IPS-18c (cell line): ENCODE measurements around the gene AGAP4.
"Not testable (repeated sequence)": the region's sequence is repeated elsewhere in the genome, so short reads cannot be mapped to it uniquely, and the experiment has no call there.

Experiments
- H3K4me3 ChIP-seq: 2 replicates; pipeline ENCODE4 v1.7.0; 2013; ENCODE audit warnings: low read depth, mild to moderate bottlenecking, low read length, moderate library complexity; ENCODE audit not compliant: insufficient read depth
- H3K9me3 ChIP-seq: one replicate; pipeline ENCODE4 v1.6.1; 2013; ENCODE audit warnings: mild to moderate bottlenecking, low read length, moderate library complexity; ENCODE audit not compliant: control insufficient read depth, insufficient read depth

The AGAP4 gene

GRCh38 chr10:45847400-45847799 is at the start of gene AGAP4:
AGAP4 (minus strand) TSS chr10:45847500; CDS start chr10:45847347, 153 bp downstream.
- not testable (repeated sequence) for H3K9me3 ChIP-seq, H3K4me3 ChIP-seq

GRCh38 chr10:45890721-45891120 is 43.4 kb upstream of the AGAP4 start:
- not testable (repeated sequence) for H3K4me3 ChIP-seq, H3K9me3 ChIP-seq

- not testable (repeated sequence) for H3K4me3 ChIP-seq, H3K9me3 ChIP-seq
Measured at GRCh38 chr10:45889539-45890230, 42.4 kb upstream of the AGAP4 start.

GRCh38 chr10:45882880-45883279 is 35.6 kb upstream of the AGAP4 start:
- H3K9me3 ChIP-seq, H3K4me3 ChIP-seq: not testable (repeated sequence)

- not testable (repeated sequence) for H3K4me3 ChIP-seq, H3K9me3 ChIP-seq
Measured at GRCh38 chr10:45865404-45865803, 18.1 kb upstream of the AGAP4 start.

- not testable (repeated sequence) for H3K4me3 ChIP-seq, H3K9me3 ChIP-seq
Measured at GRCh38 chr10:45864264-45864663, 17.0 kb upstream of the AGAP4 start.

GRCh38 chr10:45863632-45864031 is 16.3 kb upstream of the AGAP4 start:
- not testable (repeated sequence) for H3K9me3 ChIP-seq, H3K4me3 ChIP-seq

- not testable (repeated sequence) for H3K9me3 ChIP-seq, H3K4me3 ChIP-seq
Measured at GRCh38 chr10:45857931-45858330, 10.6 kb upstream of the AGAP4 start.

GRCh38 chr10:45848467-45848866 is 1.2 kb upstream of the AGAP4 start:
- H3K4me3 ChIP-seq, H3K9me3 ChIP-seq: not testable (repeated sequence)

- H3K9me3 ChIP-seq, H3K4me3 ChIP-seq: not testable (repeated sequence)
Measured at GRCh38 chr10:45822918-45823317, 24.4 kb downstream of the AGAP4 start.

GRCh38 chr10:45820107-45820830 is 27.0 kb downstream of the AGAP4 start:
- H3K4me3 ChIP-seq, H3K9me3 ChIP-seq: not testable (repeated sequence)

GRCh38 chr10:45819552-45819951 is 27.7 kb downstream of the AGAP4 start:
- Histone ChIP-seq H3K9me3 (no peaks in the 10 kb centered on the region), H3K4me3 (no peak overlapping the region)

GRCh38 chr10:45817912-45818311 is 29.4 kb downstream of the AGAP4 start:
- H3K4me3 ChIP-seq = no peak overlapping the region
- H3K9me3 ChIP-seq = no peaks in the 10 kb centered on the region

GRCh38 chr10:45817130-45817859 is 30.0 kb downstream of the AGAP4 start:
- no peak overlapping the region for H3K4me3 ChIP-seq
- H3K9me3 ChIP-seq = no peaks in the 10 kb centered on the region

GRCh38 chr10:45814146-45814545 is 33.2 kb downstream of the AGAP4 start:
- not testable (repeated sequence) for H3K9me3 ChIP-seq, H3K4me3 ChIP-seq

- not testable (repeated sequence) for H3K4me3 ChIP-seq, H3K9me3 ChIP-seq
Measured at GRCh38 chr10:45812959-45813358, 34.3 kb downstream of the AGAP4 start.

- Histone ChIP-seq H3K9me3 (no peaks in the 10 kb centered on the region), H3K4me3 (no peak overlapping the region)
Measured at GRCh38 chr10:45811075-45811474, 36.2 kb downstream of the AGAP4 start.

GRCh38 chr10:45809837-45810236 is 37.5 kb downstream of the AGAP4 start:
- Histone ChIP-seq H3K9me3 (no peaks in the 10 kb centered on the region), H3K4me3 (no peak overlapping the region)
